Right hindlimb (tissue), 1 donor: ENCODE data around the gene APOC1.
A peak's percentile ranks its signal among the peaks of the same experiment; 100 is the strongest.
"Not testable (repeated sequence)": the region's sequence is repeated elsewhere in the genome, so short reads cannot be mapped to it uniquely, and the experiment has no call there.

ENCODE experiments used
- DNase-seq: peaks from one replicate; pipeline ENCODE4 v3.0.0-alpha.2; 2018

The APOC1 gene

GRCh38 chr19:44890366-44891015 lies 23.9 kb upstream of the APOC1 start:
- DNase-seq = peak; percentile 100

DNA sequence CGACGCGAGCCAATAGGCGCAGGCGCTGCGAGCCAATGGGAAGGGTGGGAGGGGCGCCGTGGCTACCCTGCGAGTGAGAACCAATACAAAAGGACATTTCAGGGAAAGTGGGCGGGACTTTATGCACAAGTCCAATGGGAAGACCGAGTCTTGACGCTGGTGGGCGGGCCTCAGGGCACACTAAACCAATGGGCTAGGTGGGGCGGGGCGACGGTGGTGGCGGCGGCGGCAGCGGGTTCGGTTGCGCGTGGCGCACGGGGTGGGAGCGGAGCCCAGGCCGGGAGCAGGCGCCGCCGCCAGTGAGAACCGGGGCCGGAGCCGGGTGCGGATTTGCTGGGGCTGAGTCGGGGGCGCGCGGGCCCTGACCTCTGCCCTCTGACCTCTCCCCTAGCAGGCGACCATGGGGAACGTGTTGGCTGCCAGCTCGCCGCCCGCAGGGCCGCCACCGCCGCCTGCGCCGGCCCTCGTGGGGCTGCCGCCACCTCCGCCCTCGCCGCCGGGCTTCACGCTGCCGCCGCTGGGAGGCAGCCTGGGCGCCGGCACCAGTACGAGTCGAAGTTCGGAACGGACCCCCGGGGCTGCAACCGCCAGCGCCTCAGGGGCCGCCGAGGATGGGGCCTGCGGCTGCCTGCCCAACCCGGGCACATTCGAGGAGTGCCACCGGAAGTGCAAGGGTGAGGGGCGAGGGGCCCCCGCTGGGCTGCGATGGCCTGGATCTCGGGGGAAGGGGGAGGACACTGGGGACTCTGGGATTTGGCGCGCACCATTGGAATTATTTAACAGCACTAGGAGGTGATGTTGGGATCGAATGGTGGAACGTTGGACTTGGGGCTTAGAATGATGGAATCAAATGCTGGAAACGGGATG lies 23.2 kb upstream of the APOC1 start, which contains the start of gene TOMM40:
TOMM40 (plus strand) TSS at position 239 of the 867 bp plus-strand sequence; CDS start at position 401, 162 bp downstream.
- no peak for DNase-seq

GRCh38 chr19:44892932-44893331 lies 21.5 kb upstream of the APOC1 start:
- no peak for DNase-seq

- no peak for DNase-seq
Measured at GRCh38 chr19:44893332-44894051, 20.9 kb upstream of the APOC1 start.

- DNase-seq = no peak
Measured at GRCh38 chr19:44894052-44894400, 20.4 kb upstream of the APOC1 start.

DNA sequence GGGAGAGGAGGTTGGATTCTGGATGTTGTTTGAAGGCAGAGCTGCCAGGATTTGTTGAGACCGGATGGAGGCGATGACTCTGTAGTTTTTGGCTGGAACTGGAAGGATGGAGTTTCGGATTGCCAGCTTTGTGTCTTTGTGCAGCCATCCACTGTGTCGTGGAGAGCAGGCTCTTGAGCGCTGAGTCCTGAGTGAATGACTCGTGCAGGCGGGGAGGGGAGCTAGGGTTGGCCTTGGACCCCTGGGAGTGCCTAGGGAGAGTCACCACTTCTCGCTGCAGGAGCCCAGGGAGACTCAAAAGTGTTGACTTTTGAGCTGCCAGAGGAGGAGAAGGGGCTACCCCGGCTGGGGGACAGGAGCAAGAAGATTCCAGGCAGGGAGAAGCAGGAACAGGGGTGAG lies 19.5 kb upstream of the APOC1 start:
- DNase-seq = no peak

DNA sequence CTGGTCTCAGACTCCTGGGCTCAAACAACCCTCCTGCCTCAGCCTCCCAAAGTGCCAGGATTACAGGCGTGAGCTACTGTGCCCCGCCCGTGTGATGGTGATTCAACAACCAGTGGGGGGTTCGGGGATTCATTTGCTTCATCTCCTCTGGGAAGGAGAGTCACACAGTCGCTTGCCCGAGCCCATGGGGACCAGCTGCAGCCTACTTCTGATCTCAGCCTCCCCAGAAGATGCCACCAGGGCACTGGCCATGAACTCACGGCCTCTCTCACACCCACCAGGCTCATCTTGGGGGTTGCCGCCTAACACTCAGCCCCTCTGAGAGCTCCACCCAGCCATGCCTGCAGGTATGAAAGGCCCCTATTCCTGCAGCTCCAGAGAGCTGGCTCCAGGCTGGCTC lies 16.6 kb upstream of the APOC1 start:
- DNase-seq = no peak

GRCh38 chr19:44900328-44901244 lies 13.8 kb upstream of the APOC1 start:
- no peak for DNase-seq

DNA sequence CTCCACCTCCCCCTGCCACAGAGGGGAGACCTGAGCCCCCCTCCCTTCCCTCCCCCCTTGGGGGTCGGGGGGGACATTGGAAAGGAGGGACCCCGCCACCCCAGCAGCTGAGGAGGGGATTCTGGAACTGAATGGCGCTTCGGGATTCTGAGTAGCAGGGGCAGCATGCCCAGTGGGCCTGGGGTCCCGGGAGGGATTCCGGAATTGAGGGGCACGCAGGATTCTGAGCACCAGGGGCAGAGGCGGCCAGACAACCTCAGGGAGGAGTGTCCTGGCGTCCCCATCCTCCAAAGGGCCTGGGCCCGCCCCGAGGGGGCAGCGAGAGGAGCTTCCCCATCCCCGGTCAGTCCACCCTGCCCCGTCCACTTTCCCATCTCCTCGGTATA lies 11.2 kb upstream of the APOC1 start:
- no peak for DNase-seq

DNA sequence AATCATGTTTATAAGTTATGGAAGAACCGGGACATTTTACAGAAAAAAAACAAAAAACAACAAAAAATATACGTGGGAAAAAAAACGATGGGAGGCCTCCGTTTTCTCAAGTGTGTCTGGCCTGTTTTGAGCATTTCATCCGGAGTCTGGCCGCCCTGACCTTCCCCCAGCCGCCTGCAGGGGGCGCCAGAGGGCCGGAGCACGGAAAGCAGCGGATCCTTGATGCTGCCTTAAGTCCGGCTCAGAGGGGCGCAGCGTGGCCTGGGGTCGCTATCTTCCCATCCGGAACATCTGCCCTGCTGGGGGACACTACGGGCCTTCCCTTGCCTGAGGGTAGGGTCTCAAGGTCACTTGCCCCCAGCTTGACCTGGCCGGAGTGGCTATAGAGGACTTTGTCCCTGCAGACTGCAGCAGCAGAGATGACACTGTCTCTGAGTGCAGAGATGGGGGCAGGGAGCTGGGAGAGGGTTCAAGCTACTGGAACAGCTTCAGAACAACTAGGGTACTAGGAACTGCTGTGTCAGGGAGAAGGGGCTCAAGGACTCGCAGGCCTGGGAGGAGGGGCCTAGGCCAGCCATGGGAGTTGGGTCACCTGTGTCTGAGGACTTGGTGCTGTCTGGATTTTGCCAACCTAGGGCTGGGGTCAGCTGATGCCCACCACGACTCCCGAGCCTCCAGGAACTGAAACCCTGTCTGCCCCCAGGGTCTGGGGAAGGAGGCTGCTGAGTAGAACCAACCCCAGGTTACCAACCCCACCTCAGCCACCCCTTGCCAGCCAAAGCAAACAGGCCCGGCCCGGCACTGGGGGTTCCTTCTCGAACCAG lies 10.6 kb upstream of the APOC1 start:
- DNase-seq = peak; percentile 85

DNA sequence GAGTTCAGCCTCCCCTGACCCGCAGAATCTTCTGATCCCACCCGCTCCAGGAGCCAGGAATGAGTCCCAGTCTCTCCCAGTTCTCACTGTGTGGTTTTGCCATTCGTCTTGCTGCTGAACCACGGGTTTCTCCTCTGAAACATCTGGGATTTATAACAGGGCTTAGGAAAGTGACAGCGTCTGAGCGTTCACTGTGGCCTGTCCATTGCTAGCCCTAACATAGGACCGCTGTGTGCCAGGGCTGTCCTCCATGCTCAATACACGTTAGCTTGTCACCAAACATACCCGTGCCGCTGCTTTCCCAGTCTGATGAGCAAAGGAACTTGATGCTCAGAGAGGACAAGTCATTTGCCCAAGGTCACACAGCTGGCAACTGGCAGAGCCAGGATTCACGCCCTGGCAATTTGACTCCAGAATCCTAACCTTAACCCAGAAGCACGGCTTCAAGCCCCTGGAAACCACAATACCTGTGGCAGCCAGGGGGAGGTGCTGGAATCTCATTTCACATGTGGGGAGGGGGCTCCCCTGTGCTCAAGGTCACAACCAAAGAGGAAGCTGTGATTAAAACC lies 9.9 kb upstream of the APOC1 start:
- DNase-seq = no peak

GRCh38 chr19:44905437-44906160 lies 8.8 kb upstream of the APOC1 start, which contains the start of gene APOE:
Gene APOE, plus strand, starts transcription at chr19:44905796. Its CDS starts 829 bp downstream, at chr19:44906625.
- no peak for DNase-seq

GRCh38 chr19:44907613-44908012 lies 6.8 kb upstream of the APOC1 start:
- no peak for DNase-seq

- DNase-seq = no peak
Measured at GRCh38 chr19:44908074-44908835, 6.2 kb upstream of the APOC1 start.

GRCh38 chr19:44908836-44909261 lies 5.6 kb upstream of the APOC1 start:
- no peak for DNase-seq

DNA sequence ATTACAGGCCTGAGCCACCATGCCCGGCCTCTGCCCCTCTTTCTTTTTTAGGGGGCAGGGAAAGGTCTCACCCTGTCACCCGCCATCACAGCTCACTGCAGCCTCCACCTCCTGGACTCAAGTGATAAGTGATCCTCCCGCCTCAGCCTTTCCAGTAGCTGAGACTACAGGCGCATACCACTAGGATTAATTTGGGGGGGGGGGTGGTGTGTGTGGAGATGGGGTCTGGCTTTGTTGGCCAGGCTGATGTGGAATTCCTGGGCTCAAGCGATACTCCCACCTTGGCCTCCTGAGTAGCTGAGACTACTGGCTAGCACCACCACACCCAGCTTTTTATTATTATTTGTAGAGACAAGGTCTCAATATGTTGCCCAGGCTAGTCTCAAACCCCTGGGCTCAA lies 4.6 kb upstream of the APOC1 start:
- DNase-seq = no peak

DNA sequence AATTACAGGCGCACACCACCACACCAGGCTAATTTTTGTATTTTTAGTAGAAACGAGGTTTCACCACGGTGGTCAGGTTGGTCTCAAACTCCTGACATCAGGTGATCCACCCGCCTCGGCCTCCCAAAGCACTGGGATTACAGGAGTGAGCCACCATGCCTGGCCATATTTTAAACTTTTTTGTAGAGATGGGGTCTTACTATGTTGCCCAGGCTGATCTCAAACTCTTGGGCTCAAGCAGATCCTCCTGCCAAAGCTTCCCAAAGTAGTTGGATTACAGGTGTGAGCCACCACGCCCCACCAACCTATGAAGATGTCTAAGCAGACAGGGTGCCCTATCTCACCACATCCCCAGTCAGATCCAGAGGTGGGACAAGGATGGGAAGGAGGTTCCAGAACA lies 2.5 kb upstream of the APOC1 start:
- not testable (repeated sequence) for DNase-seq

- peak; percentile 84 for DNase-seq
Measured at GRCh38 chr19:44912854-44913253, 1.6 kb upstream of the APOC1 start.
